ENCODE data around the gene C1QL1. TPM values are rescaled to one million over a fixed set of nuclear protein-coding genes. Genes with fewer than 3 reads are reported as not detected.

C1QL1 gene
- total and polyA plus RNA-seq, 9 of the 15 experiments (the other 6 are each of a cell fraction or from before 2014, with no cell fraction given) = 0.07 to 0.12 (median 0.09) TPM; not detected in 6

DNA sequence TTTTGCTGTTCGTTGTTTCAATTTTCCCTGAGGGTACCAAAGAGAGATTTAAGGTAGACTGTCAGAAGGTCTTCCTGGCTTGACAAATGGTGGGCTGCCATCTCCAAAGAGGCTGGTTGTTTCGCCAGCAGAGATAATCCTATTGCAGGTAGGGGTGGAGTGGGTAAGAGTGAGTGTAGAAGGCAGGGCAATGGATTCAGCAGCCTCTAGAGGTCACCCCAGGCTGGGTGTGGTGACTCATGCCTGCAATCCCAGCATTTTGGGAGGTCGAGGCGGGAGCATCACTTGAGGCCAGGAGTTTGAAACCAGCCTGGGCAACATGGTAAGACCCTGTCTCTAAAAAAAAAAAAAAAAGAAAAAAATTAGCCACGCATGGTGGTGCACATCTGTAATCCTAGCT lies 48.7 kb upstream of the C1QL1 start:
- H3K4me1 ChIP-seq (replicated peaks in 1 of 2; ENCODE audit: control insufficient read depth in 2 of 2, insufficient read depth in 2 of 2, low read length in 2 of 2) = peaks cover 24 to 37% of the 10 kb centered on the region in 2 experiments; a peak in 4 of 5 replicates
- H3K9me3 ChIP-seq (replicated peaks; ENCODE audit: control insufficient read depth, insufficient read depth, low read depth, low read length) = no peaks in the 10 kb centered on the region
- H3K27ac ChIP-seq (ENCODE audit: extremely low read depth, low read depth, low read length) = no peak overlapping the region
- no peak overlapping the region for H3K4me3 ChIP-seq
- no peak overlapping the region for H2AFZ ChIP-seq (ENCODE audit: low read depth, low read length)
- in situ Hi-C loops (cut with MboI) (loop anchor here (5.0 to 10.0 kb wide), 2 partner anchors 100 to 242 kb away; partner anchors contain the start of gene GFAP), intact Hi-C loops (cut with micrococcal nuclease) (loop anchor here (5.0 to 10.0 kb wide), 3 partner anchors 80 to 242 kb away; no protein-coding TSS in a partner anchor)
- ChIA-PET POLR2A (interaction anchor here (0.6 kb wide), 1 partner anchor 81 kb away, joined by 3 read pairs; no protein-coding TSS in a partner anchor), CTCF (ENCODE audit: low intra/inter-chr PET ratio) (interaction anchor here (0.7 kb wide), 1 partner anchor 83 kb away, joined by 5 read pairs; no protein-coding TSS in a partner anchor)
- no TSS peak for BruUV-seq (replicated peaks)
- ATAC-seq (peak; percentile 36), DNase-seq (ENCODE audit: extremely low read depth in 1 of 4, low spot score in 3 of 4) (peak in 3 of 4 experiments; percentile 48 to 61 (median 52)), FAIRE-seq (peak; percentile 42)
- H3K79me2 ChIP-seq (ENCODE audit: control insufficient read depth, insufficient read depth, low read length) = no peaks in the 10 kb centered on the region
- H3K4me2 ChIP-seq (ENCODE audit: insufficient read depth, low read length) = no peak overlapping the region
- 0 out of 2 replicates have a peak, but pooled peaks cover 6% of the 10 kb centered on the region for H4K20me1 ChIP-seq (replicated peaks; ENCODE audit: control insufficient read depth, insufficient read depth, low read length)
- H3K9me1 ChIP-seq (ENCODE audit: control insufficient read depth, insufficient read depth, low read length) = peaks cover 3% of the 10 kb centered on the region
- no peaks in the 10 kb centered on the region for H3K27me3 ChIP-seq (ENCODE audit: control insufficient read depth in 2 of 2, insufficient read depth in 2 of 2, low read length in 2 of 2)
- no peaks in the 10 kb centered on the region; the same call in 2 of the 3 replicates for H3K36me3 ChIP-seq (ENCODE audit: control insufficient read depth, insufficient read depth, low read length)
- 20% methylated on average over 5 of the region's 5 CpGs for WGBS (ENCODE audit: insufficient coverage, low coverage, missing lambda C conversion rate)
- no peak overlapping the region for H3K9ac ChIP-seq (ENCODE audit: insufficient read depth in 1 of 2, low read depth in 2 of 2, low read length in 2 of 2)
- no peak for TF ChIP-seq ELF4 (CRISPR knock-in tag; IDR thresholded peaks at IDR 0.05)
- peak; percentile 81 for TF ChIP-seq FOSL1 (tag; conservative IDR thresholded peaks at IDR 0.05)
- TF ChIP-seq ZNF79 (CRISPR knock-in tag; IDR thresholded peaks at IDR 0.05; ENCODE audit: low read depth) = no peak
- no peak for TF ChIP-seq SAP30 (IDR thresholded peaks at IDR 0.05; ENCODE audit: borderline replicate concordance, insufficient read depth, low read depth, low read length, poor library complexity, severe bottlenecking)
- TF ChIP-seq ETV6 (IDR thresholded peaks at IDR 0.05; ENCODE audit: borderline replicate concordance in 1 of 2, low read depth in 2 of 2, low read length in 1 of 2) = no peak
- no peak for TF ChIP-seq ETV6 (CRISPR knock-in tag; IDR thresholded peaks at IDR 0.05; ENCODE audit: borderline replicate concordance)
- TF ChIP-seq BRD9 (IDR thresholded peaks at IDR 0.05; ENCODE audit: low read depth, partially characterized antibody) = no peak
- peak; percentile 90 for TF ChIP-seq JUND (IDR thresholded peaks at IDR 0.05; ENCODE audit: borderline replicate concordance, low read depth, low read length)
- peak; percentile 85; the same call in 2 of the 3 replicates for TF ChIP-seq JUND (tag; IDR thresholded peaks at IDR 0.05; ENCODE audit: borderline replicate concordance, low read depth, low read length)
- no peak for TF ChIP-seq GTF2F1 (IDR thresholded peaks at IDR 0.05; ENCODE audit: low read depth, low read length)
- no peak for TF ChIP-seq U2AF2 (optimal IDR thresholded peaks at IDR 0.05; ENCODE audit: low read depth, low read length)
- TF ChIP-seq BCOR (IDR thresholded peaks at IDR 0.05) = peak; percentile 43
- TF ChIP-seq ZNF77 (CRISPR knock-in tag; IDR thresholded peaks at IDR 0.05) = no peak
- TF ChIP-seq CXXC5 (CRISPR knock-in tag; IDR thresholded peaks at IDR 0.05) = no peak
- no peak for TF ChIP-seq TAL1 (IDR thresholded peaks at IDR 0.05)
- TF ChIP-seq TBL1XR1 (IDR thresholded peaks at IDR 0.05; ENCODE audit: low read length in 2 of 2) = no peak
- TF ChIP-seq SP2 (IDR thresholded peaks at IDR 0.05; ENCODE audit: extremely low read depth, low read depth, low read length, poor library complexity, severe bottlenecking) = no peak
- 0 out of 4 replicates have a peak, but pooled peaks of 1 of the 2 experiments have one; percentile 23 for TF ChIP-seq RCOR1 (IDR thresholded peaks at IDR 0.05; ENCODE audit: borderline replicate concordance in 1 of 2, low read depth in 2 of 2, low read length in 2 of 2)
- TF ChIP-seq NFE2 (IDR thresholded peaks at IDR 0.05; ENCODE audit: low read depth) = no peak
- no peak for TF ChIP-seq CHCHD3 (CRISPR knock-in tag; IDR thresholded peaks at IDR 0.05)
- peak; percentile 65; the same call in 1 of the 2 replicates for TF ChIP-seq JUN (IDR thresholded peaks at IDR 0.05; ENCODE audit: borderline replicate concordance, low read depth, low read length)
- TF ChIP-seq JUN (CRISPR knock-in tag; IDR thresholded peaks at IDR 0.05; ENCODE audit: borderline replicate concordance) = no peak
- TF ChIP-seq, protein P1, sequence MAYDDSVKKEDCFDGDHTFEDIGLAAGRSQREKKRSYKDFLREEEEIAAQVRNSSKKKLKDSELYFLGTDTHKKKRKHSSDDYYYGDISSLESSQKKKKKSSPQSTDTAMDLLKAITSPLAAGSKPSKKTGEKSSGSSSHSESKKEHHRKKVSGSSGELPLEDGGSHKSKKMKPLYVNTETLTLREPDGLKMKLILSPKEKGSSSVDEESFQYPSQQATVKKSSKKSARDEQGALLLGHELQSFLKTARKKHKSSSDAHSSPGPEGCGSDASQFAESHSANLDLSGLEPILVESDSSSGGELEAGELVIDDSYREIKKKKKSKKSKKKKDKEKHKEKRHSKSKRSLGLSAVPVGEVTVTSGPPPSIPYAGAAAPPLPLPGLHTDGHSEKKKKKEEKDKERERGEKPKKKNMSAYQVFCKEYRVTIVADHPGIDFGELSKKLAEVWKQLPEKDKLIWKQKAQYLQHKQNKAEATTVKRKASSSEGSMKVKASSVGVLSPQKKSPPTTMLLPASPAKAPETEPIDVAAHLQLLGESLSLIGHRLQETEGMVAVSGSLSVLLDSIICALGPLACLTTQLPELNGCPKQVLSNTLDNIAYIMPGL (CRISPR knock-in tag; IDR thresholded peaks at IDR 0.05) = no peak
- no peak for TF ChIP-seq EP400 (IDR thresholded peaks at IDR 0.05)

All from K562 (cell line).